ENCODE data around the gene LRBA. TPM values are rescaled to one million over a fixed set of nuclear protein-coding genes. Genes with fewer than 3 reads are reported as not detected.

LRBA gene
- total RNA-seq, 1 experiment from 2014 or later: 55.3 TPM

DNA sequence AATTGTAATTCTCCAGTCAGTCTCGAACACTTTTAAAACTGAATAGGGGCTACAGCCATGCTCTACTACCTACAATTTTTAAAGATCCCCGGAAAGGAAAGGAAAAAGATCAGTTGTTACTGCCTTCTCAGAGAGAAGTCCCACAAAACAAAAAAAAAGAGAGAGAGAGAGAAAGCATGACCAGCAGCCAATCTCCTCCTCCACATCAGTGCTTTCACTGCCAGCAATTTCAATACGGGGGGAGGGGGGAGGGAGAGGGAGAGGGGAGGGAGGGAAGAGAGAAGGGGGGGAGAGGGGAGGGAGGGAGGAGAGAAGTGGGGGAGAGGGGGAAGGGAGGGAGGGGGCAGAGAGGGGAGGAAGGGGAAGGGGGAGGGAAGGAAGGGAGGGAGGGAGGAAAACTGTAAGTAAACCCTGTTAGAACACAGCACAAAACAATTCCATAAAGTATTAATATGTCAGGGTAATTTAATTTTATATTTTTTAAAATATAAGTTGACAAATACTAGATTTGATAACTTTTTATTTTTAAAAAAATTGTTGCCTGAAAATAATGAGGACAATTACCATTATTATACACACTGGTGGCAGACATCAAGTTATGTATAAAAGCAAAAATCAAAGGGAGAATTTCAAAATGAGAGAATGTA lies 108.0 kb downstream of the LRBA start:
- Mint-ChIP-seq H3K4me1 (peaks cover 4 to 6% of the 10 kb centered on the region in 2 experiments), H3K27ac (peak overlapping the region in 2 of 3 experiments; percentile 69 to 75; a peak in 4 of 7 replicates), H3K36me3 (ENCODE audit: insufficient read depth in 1 of 3, low read depth in 3 of 3) (peaks cover 30 to 58% (median 48%) of the 10 kb centered on the region in 3 experiments), H3K4me3 (no peak overlapping the region), H3K27me3 (ENCODE audit: low read depth) (no peaks in the 10 kb centered on the region), H3K9me3 (no peaks in the 10 kb centered on the region)
- Histone ChIP-seq H3K27me3 (ENCODE audit: insufficient read depth, low read length) (no peaks in the 10 kb centered on the region), H3K18ac (ENCODE audit: insufficient read length, low read depth, low read length) (no peak overlapping the region), H2BK120ac (ENCODE audit: low read depth, low read length, poor library complexity, severe bottlenecking) (no peak overlapping the region), H3K9me3 (ENCODE audit: control insufficient read depth, low read depth, low read length) (no peaks in the 10 kb centered on the region), H4K20me1 (ENCODE audit: control insufficient read depth, insufficient read depth, insufficient read length) (no peaks in the 10 kb centered on the region), H2AFZ (ENCODE audit: low read length) (no peak overlapping the region), H3K14ac (ENCODE audit: insufficient read depth, low read length) (no peak overlapping the region), H4K8ac (replicated peaks; ENCODE audit: insufficient read length, low read depth, low read length) (no peak overlapping the region), H3T11ph (ENCODE audit: low read length) (no peak overlapping the region), H3K27ac (ENCODE audit: insufficient read length, low read depth, low read length) (no peak overlapping the region), H3K4me1 (ENCODE audit: insufficient read depth, low read length) (no peaks in the 10 kb centered on the region), H2BK5ac (ENCODE audit: insufficient read length, low read length) (no peak overlapping the region), H4K5ac (ENCODE audit: insufficient read length, low read depth, low read length) (no peak overlapping the region), H2BK12ac (ENCODE audit: insufficient read length, low read depth, low read length) (no peak overlapping the region), H2BK15ac (ENCODE audit: low read depth, low read length) (no peak overlapping the region), H3K23me2 (ENCODE audit: insufficient read length, low read depth, low read length, poor library complexity, severe bottlenecking) (no peaks in the 10 kb centered on the region), H3K23ac (ENCODE audit: insufficient read length, low read depth, low read length) (no peak overlapping the region), H3K4ac (ENCODE audit: low read depth, low read length) (no peak overlapping the region), H3K9ac (ENCODE audit: extremely low read depth, insufficient read length, low read length) (no peak overlapping the region), H3K56ac (ENCODE audit: insufficient read length, low read depth, low read length) (no peak overlapping the region), H4K91ac (ENCODE audit: insufficient read length, low read depth, low read length) (no peak overlapping the region), H2AK5ac (ENCODE audit: insufficient read length, low read length) (no peak overlapping the region), H2BK20ac (ENCODE audit: low read depth, low read length, poor library complexity, severe bottlenecking) (no peak overlapping the region), H3K79me2 (ENCODE audit: insufficient read depth, low read length) (no peaks in the 10 kb centered on the region), H3K79me1 (ENCODE audit: insufficient read depth, low read depth, low read length, poor library complexity, severe bottlenecking) (no peaks in the 10 kb centered on the region), H3K4me2 (ENCODE audit: insufficient read depth, insufficient read length, low read length) (no peak overlapping the region)
- WGBS (ENCODE audit: extremely low coverage, insufficient read length, low lambda C conversion rate): no CpG with 5 or more reads among the region's 3 CpGs
- no peak for TF ChIP-seq CTCF (conservative IDR thresholded peaks at IDR 0.05)
- DNase-seq: no peak
